AML-193 (cell line): ENCODE results near the gene HIPK2.

ENCODE experiments used
- DNase-seq, 2 experiments: peaks; one replicate each; lab custom pipeline; 2025; lab: John Stamatoyannopoulos, UW

Gene HIPK2

DNA sequence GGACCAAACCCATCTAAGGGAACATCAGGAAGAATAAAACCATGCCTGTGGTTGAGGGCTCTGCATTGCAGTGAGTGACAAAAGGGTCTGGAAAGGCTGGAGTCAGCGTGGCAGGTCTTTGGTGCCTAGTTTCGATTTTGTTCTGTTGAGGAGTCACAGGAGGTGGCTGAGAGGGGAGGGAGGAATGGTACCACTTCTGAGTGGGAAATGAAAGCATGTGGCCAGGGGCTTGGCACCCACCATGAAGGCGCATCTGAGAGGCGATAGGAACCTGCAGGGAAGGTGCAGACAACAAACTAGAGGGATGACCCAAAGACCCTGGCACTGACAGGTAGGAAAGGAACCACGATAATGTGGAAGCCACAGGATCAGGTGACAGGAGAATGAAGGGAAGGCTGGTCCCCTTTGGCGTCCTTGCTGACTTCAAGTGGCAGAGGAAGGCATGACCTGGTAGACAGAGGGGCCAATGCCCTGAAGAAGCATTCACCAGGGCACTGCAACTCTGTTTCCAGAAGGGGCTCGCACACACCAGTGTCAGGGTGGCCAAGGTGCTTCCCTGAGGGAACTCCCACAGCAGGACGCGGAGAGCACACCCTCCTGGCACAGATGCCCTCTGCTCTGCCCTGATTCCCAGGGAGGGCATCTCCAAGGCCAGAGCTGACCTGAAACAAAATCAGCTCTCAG, 41.7 kb downstream of the HIPK2 start:
- DNase-seq = no peak

DNA sequence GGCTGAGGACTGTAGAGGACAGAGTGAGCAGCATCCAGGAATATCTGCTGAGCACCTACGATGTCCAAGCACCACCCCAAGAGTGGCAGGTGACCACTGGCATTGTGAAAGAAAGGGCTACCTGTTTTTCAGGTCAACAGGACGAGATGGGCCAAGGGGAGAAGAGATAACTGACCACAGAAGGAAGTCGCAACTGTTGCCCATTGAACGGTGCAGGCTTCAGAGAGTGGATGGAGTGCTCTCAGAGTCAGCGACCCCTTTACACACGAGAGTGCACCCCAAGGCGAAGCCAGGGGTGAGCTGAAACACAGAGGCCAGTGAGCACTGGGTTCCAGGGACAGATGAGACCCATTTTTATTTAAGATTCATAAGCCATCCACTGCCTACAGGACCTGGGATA, 42.3 kb downstream of the HIPK2 start:
- DNase-seq = no peak

DNA sequence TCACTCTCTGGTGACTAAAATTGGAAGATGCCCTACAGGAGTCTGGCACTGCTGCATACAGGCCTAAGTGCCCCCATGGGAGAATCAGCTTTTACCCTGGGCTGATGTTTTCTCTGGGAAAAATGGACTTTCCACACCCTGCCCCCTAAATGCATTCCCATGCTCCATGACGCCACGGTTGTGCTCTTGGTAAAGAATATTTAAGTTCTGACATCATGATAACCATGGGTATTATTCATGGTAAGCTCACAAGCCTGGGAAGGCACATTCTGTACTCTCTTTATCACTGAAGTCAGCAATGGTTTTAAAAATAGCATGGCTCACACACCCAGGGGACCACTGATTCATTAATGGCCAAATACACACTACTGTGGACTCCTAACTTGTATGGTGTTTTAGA, 43.4 kb downstream of the HIPK2 start:
- DNase-seq = no peak

DNA sequence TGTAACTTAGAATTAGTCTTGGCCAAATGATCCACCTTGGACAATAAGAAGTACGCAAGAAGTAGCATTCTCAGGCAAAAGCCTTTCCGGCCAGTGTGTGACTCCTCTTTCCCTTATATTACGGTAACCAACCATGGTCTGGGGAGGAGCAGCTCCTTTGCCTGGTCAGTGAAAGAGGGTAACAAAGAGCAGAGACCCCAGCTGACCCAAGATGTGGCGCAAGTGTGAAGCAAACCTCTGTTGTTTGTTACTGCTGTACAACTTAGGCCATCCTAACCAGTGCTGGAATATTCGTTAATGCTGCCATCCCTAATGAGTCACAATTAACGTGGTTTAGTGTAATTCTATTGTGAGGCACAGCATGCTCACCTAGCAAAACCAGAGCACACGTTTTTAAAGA, 44.0 kb downstream of the HIPK2 start:
- DNase-seq = no peak

DNA sequence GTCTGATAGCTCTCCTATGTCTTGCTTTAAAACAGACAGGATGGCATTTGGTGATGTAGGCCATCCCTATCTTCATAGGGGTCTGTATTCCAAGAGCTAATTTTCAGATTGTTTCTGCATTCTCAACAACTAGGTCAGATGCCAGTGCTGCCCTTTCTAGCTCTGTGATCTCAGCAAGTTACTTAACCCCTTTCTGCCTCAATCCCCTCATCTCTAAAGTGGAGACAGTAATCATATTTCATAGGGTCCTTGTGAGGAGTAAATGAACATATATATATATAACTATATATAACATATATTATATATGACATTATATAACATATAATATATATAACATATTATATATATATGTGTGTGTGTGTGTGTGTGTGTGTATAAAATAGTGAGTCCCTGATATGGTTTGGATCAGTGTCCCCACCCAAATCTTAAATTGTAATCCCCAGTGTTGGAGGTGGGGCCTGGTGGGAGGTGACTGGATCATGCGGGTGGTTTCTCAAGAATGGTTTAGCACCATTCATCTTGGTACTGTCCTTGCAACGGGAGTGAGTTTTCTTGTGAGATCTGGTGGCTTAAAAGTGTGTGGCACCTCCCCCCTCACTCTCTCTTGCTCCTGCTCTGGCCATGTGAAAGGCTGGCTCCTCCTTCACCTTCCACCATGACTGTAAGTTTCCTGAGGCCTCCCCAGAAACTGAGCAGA, 45.2 kb downstream of the HIPK2 start:
- DNase-seq = peak in 1 of 2 experiments; percentile 59

DNA sequence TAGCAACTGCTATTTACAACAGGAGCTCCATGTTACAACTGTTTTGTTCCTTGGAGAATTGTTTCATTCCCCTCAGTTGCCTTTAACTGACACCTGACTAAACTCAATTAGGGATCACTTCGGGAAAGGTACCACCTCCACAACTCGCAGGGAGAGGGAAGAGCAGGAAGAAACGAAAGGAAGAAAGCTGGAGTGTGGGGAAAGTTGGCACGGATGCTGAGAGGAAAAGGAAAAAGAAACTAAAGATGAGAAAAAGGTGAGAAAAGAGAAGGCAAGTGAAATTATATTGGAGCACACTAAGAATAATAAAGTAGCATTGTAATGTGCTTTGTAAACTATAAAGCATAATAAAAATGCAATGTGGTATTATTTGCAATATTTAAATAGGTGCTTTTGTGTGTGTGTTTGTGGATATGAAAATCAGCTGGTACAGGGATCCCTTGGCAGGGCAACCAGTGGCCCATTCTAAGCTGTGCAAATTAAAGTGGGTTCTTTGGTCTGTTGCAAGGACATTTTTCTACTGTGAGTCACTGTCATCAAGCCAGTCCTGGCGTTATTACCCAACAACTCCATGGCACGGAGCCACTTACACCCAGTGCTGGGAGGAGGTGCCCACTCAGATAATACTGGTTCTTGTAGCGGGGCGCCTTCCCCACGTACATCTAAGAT, 45.9 kb downstream of the HIPK2 start:
- DNase-seq = peak; percentile 84 to 85

DNA sequence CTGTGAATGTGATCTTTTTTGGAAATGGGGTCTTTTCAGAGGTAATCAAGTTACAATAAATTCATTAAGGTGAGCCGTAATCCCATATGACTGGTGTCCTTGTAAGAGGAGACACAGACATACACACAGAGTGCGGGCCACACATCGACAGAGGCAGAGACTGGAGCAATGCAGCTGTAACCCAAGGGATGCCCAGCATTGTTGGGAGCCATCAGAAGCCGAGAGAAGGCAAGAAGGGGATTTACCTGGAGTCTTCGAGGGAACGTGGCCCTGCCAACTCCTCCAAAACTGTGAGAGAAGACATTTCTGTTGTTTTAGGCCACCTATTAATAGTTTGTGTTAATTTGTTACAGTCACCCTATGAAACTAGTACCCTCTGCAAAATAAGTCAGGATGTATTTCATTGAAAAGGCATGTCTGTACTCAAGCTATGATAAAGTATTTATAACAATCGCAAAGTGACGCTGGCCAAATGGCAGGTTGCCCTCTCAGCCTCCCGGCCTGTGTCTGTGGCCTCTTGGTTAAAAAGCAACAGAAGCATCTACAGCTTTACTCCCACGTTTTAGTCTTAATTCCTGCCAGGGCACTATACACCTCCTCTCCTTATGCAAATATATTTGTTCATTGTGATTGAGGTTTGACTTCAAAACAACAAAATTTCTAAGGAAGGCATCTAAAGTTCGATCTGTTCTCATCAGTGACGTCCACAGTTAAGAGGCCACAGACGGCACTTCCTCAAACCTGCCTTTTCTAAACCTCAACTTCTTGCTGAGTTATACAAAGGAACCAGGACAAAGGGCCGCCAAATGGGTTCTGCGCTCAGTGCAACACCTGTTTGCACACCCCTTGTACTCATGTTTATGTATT, 46.8 kb downstream of the HIPK2 start:
- DNase-seq = peak; percentile 29 to 38

DNA sequence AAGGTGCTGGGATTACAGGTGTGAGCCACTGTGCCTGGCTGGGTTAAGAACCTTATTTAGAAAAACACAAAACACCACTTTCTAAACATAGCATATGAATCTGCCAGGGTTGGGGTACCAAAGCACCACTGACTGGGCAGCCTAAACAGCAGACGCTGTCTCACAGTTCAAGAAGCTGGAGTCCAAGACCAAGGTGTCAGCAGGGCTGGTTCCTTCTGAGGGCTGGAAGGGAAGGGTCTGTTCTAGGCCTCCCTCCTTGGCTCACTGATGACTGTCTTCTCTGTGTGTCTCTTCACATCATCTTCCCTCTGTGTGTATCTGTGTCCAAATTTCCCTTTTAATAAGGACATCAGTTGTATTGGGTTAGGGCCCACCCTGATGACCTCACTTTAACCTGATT, 49.6 kb downstream of the HIPK2 start:
- no peak for DNase-seq

DNA sequence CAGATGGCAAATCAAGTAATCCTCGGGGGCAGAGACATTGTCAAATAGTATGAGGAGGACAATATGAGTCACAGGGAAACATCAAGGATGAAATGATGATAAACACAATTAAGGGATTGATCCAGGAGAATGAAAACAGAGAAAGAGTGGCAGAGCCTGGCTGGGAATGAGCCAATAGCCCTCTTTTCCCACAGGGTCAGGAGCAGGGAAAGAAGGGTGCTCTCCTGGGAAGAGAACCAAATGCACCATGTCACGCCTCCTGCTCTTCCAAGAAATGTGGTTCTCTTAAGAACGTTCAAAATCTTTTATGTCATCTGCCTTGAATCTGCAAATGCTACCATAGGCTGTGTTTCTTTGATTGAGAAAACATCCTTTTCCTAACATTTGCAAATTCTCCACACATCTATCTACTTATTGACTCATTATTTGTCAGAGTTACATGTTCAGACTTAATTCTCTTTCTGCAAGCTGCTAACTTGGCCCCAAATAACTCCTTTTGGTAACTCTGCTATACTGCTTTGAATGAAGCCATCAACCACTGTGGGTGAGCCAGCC, 50.6 kb downstream of the HIPK2 start:
- no peak for DNase-seq

DNA sequence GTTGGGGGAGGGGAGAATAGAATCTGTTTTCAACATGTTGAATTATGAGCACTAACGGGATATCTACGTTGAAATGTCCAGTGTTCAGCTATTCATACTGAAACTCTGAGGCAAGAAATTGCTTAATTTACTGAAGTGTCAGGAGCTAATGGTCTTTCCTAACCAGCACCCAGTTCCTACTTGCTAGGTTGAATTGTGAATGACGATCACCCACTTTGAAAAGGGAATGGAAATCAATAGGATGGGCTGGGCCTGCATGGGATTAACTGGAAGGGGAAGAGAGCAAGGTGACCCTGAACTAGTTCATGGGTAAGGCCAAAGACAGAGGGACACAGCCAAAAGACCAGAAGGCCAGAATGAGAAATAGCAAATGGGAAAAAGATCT, 51.3 kb downstream of the HIPK2 start:
- DNase-seq = peak; percentile 48 to 49

DNA sequence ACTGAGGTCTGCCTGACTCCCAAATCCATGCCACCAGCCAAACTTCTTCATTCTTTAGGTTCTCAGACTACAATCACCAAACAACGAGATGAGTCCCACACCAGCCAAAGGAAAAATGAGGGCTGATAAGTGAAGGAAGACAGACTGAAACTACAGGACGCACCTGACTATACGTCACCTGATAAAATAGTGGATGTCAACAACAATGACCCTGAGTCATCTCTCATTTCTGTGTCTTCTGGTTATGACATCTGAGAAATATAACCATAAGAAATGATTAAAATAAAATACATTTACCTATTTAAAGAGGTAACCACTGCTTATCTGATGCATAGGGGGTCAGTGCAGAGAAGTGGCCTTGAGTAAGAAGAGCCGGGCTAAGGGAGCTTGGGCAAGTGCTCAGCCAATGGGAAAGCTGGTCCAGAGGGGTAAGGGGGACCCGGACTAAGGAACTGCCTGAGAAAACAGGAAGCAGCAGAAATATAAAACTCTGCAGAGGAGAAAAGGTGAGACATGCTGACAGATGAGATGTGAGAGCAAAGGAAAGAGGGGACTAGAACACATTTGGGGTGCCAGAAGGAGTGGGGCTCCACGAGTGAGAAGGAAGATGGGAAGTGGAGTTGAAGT, 51.8 kb downstream of the HIPK2 start:
- peak; percentile 41 to 47 for DNase-seq

DNA sequence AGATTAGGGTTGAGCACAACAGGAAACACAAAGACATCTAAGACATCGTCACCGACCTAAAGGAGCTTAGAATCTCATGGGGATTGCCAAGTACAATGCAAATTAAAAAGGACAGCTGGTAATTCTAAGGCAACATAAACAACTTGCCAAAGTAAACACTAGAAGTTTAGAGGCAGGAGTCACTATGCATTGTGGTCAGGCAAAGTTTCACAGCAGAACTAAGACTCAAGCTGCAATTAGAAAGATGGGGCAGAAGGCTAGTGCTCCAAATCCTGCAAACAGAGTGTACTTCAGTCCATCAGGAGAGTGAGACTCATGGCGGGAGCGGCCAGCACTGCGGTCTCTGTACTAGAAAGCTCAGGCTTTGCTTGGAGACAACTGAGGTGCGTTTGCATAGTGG, 52.7 kb downstream of the HIPK2 start:
- no peak for DNase-seq

DNA sequence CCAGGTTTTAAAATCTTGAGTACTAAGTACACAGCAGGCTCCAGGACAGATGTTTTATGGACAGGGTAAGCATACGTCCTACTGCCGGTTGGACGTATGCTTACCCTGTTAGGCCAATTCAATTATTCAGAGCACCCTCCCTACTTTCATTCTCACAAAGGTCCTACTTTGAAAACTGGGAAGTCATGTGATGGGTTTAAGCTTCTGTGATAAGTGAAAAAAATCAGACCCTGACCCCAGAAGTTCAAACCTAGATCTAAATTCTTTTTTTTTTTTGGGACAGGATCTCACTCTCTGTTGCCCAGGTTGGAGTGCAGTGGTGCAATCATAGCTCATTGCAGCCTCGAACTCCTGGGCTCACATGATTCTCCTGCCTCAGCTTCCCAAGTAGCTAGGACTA, 55.2 kb downstream of the HIPK2 start:
- no peak for DNase-seq

DNA sequence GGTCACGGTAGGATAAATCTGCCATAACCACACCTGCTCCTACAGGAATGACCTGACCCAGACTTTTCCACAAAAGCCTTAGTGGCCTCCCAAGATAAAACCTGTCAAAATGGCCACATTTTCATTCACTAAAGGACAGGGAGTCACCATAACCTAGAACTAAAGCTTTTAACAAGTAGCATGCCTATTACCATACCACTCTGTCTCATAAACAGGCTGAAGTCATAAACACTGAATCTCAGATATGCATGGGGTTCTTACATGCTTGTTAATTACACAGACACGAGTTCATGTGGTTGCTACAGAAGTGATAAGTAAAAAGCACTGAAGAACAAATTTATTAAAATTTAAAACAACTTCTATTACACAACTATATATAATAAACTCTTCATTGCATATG, 56.0 kb downstream of the HIPK2 start:
- DNase-seq = no peak

DNA sequence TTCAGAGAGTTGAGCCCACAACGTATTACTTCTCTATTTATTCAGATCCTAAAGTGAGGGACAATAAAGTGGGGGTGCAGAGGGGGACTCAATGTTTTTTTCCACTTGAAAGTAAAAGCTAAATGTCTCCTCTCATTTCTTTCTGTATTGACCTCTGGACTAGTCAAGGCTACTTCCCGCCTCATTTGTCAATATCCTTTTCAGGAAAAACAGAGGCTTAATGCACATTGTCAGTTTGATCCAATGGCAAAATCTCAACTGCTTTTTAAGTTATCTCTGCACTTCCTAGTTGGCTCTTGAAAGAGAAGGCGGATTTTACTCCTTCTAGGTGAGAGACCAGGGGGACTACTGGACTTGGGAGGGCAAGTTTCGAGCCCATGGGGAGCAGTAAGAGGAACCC, 56.4 kb downstream of the HIPK2 start:
- DNase-seq = no peak

DNA sequence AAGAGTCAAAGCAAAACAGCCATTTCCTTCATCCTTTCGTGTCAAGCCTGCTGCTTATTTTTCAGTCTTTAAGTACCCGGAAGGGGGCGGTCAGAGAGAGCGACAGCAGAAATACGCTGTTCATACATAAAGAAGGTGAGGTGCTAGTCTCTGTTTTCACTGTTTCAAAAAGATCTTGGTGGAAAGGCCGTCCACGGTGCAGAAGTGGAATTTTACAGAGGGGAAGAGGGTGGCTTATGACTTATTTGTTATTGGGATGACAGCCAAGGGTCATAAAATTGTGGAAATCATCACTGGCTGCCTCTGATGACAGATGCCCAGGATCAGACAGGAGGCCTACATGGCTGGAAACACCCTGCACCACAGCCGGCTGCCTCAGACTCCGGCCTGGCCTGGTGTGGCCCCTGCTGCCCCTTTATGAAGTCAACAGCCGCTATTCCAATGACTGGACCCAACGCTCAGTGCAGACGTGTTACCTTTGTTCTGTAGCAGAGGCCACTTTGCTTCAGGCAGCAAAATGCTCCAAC, 57.0 kb downstream of the HIPK2 start:
- no peak for DNase-seq

DNA sequence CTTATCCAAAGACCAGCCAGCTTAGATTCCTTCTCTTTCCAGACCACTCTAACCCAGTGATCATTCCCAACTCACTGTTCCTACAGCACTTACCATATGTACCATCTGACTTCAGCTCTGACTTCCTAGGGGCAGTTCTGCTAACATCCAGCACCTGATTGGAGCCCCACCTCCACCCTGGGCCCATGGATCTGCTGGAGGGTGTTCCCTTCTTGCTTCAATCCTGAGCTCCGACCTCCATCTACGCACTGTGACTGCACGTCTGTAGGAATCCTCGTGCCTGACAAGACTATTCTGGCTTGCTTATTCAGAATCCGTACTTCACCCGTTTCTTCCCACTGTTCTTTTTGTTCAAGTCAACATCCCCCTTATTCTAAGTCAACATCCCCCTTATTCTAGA, 57.6 kb downstream of the HIPK2 start:
- no peak for DNase-seq

DNA sequence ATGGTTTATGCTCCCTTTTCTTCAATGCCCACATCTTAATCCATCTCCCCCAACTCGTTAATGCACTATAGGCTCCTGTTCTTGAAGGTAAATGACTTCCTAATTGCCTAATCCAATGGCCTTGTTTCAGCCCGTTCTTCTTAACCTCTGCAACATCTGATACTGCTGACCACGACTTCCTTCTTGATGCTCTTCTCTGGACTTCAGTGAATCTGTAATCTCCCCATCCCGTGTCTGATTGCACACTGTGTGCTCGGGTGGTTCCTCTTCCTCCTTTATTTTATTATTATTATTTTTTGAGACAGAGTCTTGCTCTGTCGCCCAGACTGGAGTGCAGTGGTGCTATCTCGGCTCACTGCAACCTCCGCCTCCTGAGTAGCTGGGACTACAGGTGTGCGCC, 58.9 kb downstream of the HIPK2 start:
- DNase-seq = peak; percentile 95 to 96

DNA sequence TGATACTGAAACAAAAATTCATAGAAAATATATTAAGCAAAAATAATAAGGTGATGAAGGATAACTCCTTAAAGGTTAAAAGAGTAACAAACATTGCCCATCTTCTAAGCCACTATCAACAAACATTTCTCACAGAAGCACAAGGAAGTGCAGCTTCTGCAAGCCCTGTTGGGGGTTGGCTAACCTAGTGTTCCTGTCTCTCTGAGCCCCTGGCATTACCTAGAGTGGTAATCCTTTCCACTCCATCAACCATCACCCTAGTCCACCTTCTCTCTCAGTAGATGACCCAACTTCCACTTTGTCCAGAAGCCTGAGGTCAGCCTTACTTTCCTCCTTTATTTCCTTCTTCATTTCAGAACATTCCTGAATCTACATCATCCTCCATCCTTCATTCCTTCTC, 59.7 kb downstream of the HIPK2 start:
- DNase-seq = no peak

DNA sequence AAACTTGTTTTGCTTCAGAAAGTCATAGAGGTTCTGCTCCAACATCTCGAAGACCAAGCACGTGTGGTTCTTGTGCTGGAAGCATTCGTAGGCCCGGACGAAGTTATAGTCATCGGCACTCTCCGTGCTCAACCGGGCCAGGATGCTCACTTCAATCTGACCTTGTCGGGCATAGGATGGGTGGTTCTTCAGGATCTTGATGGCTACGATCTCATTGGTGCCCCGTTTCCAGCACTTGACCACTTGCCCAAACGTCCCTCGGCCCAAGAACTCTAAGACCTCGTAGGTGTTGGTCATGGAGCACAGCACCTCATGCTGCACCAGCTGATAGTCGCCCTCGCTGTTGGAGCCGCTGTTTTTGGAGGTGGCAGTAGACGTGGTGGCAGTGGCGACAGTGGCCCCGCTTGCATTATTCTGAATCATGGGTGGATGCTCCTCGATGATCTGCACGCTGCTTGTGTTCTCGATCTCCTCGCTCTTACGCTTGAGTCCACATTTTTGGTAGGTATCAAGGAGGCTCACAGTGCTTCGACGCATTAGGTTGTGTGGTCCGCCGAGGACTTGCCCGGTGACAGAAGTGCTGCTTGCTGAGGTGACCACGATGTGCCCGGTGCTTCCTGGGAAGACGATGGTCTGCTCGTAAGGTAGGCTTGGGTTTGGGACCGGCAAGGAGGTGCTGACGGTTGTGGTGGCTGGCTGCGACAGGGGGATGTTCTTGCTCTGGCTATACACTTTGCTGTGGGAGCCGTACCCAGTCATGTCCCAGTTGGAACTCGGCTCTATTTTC, 61.4 kb downstream of the HIPK2 start:
- DNase-seq = no peak
